IPS DF 4.7 (cell line): ENCODE measurements around the gene SLC9C2.

Experiments
- DNase-seq: peaks from one replicate; pipeline ENCODE4 v3.0.0-alpha.2; 2013; ENCODE audit warnings: low spot score; ENCODE audit errors: extremely low read depth

The SLC9C2 gene

DNA sequence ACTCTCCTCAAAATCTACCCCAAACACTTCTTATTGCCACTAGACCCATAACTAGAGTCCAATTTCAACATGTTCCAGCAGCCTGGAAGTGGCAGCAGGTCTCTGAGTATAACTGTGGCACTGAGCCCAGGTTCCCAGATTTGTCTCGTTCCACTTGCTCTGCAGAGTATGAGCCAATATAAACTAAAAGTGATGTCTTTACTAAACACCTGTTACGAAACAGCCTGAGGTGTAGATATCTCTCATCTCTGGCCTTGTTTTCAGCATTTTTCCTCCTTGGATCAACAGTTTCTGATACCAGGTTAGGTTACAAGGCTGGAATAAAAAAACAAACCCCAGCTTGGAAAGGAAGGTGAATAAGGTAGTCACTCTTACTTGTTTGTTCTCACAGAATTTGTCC lies 150.9 kb downstream of the SLC9C2 start:
- DNase-seq, result no peak
